HG03045 (cell line): ENCODE measurements around the gene SLC17A2.

Experiments used
- ATAC-seq: cut with Tn5 transposase; IDR thresholded peaks from one replicate; pipeline ENCODE4 v1.9.1; 2021; ENCODE audit warnings: mild to moderate bottlenecking, moderate library complexity; ENCODE audit not compliant: unreplicated experiment

Gene SLC17A2, protein sequence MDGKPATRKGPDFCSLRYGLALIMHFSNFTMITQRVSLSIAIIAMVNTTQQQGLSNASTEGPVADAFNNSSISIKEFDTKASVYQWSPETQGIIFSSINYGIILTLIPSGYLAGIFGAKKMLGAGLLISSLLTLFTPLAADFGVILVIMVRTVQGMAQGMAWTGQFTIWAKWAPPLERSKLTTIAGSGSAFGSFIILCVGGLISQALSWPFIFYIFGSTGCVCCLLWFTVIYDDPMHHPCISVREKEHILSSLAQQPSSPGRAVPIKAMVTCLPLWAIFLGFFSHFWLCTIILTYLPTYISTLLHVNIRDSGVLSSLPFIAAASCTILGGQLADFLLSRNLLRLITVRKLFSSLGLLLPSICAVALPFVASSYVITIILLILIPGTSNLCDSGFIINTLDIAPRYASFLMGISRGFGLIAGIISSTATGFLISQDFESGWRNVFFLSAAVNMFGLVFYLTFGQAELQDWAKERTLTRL

GRCh38 chr6:25930532-25931410, at the start of gene SLC17A2:
TSS of gene SLC17A2 (minus strand) at chr6:25930691. CDS start at chr6:25925796, 4,895 bp downstream.
- ATAC-seq, result no peak

DNA sequence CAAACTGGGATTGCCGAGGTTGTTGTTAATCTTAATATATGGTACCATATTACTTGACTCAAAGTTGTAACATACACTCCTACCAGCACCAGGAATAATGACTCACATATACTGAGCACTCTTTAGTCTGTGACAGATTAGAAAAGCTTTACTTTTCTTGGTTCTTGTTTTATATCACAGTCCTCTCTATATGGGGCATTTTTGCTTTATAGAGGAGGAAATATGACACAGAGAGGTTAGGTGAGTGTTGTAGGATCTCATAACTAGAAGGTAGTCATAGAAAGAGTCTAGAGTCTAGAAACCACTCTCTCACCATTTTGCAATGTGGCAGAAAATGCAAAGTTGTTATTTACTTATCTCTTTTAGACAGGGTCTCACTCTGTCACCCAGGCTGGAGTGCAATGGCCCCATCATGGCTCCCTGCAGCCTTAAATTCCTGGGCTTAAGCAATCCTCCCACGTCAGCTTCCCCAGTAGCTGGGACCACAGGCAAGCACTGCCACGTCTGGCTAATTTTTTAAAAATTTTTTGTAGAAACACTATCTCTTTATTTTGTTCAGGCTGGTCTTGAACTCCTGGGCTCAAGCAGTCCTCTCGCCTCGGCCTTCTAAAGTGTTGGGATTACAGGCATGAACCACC, 45.6 kb upstream of the SLC17A2 start:
- ATAC-seq, result no peak

DNA sequence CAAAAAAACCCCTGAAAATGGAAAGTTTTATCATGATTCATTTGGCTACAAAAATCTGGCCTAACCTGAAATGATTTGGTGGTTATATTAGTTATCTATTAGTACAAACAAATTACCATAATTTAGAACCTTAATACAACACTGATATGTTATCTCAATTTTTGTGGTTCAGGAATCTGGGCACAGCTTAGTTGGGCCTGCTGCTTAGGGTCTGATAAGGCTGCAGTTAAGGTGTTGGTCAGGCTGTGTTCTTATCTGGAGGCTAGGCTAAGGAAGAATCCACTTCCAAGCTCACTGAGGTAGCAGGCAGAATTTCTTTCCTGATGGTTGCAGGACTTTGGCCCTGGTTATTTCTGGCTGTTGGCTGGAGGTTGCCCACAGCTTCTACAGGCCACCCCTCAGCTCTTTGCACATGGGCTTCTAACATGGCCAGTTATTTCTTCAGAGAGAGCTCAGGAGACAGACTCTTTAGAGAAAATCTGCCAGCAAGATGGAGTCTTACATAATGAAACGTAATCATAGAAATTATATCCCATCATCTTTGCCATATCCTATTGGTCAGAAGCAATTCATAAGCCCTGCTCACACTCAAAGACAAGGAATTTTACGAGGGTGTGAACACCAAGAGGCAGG, 43.5 kb upstream of the SLC17A2 start:
- ATAC-seq, result no peak

DNA sequence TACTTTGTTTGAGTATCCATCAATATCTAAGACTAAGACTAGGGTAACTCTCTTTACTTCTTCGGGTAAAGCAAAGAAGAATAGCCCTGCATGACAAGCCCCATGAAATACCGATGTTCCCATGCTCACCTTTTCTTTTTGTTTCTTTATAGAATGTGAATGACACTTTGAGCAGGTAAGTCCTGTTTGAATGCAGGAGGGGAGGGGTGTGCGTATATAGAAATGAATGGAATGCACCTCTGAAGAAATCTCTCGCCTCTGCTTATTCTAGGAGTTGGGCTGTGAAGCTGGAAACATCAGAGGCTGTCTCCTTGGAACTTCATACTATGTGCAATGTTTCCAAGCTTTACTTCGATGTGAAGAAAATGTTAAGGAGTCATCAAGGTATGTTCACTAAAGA, 42.4 kb upstream of the SLC17A2 start:
- no peak for ATAC-seq

GRCh38 chr6:25972128-25972527, 41.6 kb upstream of the SLC17A2 start:
- no peak for ATAC-seq

DNA sequence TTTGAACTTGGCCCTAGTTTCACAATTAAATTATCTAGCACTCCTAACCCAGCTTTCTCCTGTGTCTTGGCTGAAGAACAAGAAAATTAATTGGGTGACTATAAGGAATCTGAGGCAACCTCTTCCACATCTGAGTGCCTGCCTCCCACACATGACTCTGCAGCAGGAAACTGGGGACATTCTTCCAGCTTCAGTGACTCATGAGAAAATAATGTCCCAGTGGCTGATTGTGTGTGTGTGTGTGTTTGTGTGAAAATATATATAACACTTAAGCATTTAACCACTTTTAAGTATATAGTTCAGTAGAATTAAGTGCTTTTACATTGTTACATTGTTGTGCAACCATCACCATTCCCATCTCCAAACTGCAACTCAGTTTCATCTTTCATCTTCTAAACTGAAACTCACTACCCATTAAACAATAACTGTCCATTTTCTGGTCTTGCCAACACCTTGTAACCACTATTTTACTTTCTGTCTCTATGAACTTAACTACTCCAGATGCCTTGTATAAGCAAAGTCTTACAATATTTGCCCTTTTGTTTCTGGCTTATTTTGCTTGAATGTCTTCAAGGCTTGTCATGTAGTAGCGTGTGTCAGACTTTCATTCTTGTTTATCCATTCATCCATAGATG, 40.8 kb upstream of the SLC17A2 start:
- ATAC-seq, result no peak

DNA sequence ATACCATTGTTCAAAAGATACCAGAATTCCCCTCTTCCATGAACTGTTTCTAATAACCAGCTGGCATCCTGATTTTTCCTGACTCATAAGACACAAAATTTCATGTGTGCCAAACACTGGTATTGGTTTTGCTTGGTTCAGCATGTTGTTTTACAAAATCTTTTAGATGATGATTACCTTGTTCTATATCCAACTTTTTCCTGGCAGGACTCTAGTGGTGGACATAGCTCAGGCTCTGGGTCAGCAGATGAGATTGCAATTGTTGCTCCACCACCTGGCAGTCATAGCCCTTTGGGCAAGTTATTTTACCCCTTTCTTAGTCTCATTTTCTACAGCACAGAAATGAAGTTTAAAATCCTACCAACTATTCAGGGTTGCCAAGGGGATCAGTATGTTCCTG, 38.3 kb upstream of the SLC17A2 start:
- ATAC-seq, result no peak

DNA sequence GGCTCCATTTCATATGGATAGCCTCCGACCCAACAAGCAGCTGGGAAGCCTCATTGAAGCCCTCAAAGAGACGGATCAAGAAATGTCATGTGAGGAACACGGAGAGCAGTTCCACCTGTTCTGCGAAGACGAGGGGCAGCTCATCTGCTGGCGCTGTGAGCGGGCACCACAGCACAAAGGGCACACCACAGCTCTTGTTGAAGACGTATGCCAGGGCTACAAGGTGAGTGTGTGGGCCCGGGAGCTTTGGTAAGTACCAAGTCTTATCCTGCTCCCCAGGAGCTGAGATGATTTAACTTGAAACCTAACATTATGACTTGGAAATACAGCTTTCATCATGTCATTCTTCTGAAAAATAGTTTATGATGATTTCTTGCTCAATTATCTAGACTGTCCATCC, 36.2 kb upstream of the SLC17A2 start:
- ATAC-seq, result no peak

DNA sequence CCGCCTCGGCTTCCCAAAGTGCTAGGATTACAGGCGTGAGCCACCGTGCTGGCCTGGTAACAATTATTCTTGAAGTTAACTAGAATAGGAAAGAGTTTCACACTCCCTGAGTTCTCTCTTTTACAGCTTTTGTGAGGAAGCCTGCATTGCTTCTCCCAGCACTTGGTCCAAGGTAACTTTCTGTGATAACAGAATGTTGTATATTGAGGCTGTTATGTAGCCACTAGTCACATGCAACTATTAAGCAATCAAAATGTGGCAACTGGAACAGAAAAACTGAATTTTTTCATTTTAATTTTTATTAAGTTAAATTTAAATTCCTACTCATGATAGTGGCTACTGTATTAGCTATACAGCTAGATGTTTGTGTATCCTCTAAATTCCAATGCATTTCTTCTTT, 34.6 kb upstream of the SLC17A2 start:
- ATAC-seq, result no peak

- ATAC-seq, result no peak
Measured at GRCh38 chr6:25963426-25964123, 33.1 kb upstream of the SLC17A2 start.

GRCh38 chr6:25962149-25963127, 31.9 kb upstream of the SLC17A2 start, which contains the start of gene TRIM38:
TSS of gene TRIM38 (plus strand) at chr6:25962802. CDS start at chr6:25966523, 3,721 bp downstream.
- ATAC-seq, result peak; percentile 72

GRCh38 chr6:25961619-25962148, 31.2 kb upstream of the SLC17A2 start:
- peak; percentile 21 for ATAC-seq

GRCh38 chr6:25960734-25961133, 30.2 kb upstream of the SLC17A2 start:
- ATAC-seq, result no peak

- no peak for ATAC-seq
Measured at GRCh38 chr6:25959890-25960536, 29.5 kb upstream of the SLC17A2 start.

GRCh38 chr6:25958700-25959162, 28.2 kb upstream of the SLC17A2 start:
- no peak for ATAC-seq

GRCh38 chr6:25956226-25956625, 25.7 kb upstream of the SLC17A2 start:
- ATAC-seq, result no peak

GRCh38 chr6:25954756-25955155, 24.3 kb upstream of the SLC17A2 start:
- ATAC-seq, result no peak

DNA sequence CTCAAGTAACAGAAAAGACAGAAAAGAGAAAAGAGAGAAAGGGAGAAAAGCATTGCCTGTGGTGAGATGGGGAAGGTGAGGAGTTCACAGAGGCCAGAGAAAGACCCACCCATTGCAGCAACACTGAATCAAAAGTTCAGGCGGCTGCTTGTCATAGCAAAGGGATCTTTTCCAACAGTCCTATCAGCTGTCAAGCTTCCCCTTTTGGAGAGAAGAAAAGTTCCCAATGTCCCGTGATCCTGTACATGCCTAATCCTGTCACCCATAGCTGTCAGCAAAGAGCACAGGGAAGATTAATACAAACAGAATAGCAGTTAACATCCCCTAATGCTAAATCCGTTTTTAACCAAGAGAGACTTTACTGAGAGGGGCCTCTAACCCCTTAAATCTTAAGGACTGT, 23.2 kb upstream of the SLC17A2 start:
- ATAC-seq, result no peak
